GM10266 (cell line): Measurements from ENCODE around the gene CREB5.

ENCODE experiments used
- DNase-seq: peaks from one replicate; pipeline ENCODE4 v3.0.0; 2012; ENCODE audit errors: extremely low spot score
- CTCF ChIP-seq: IDR thresholded peaks from 2 replicates; pipeline ENCODE4 v1.5.1; 2012; ENCODE audit warnings: mild to moderate bottlenecking, low read depth; ENCODE audit not compliant: control insufficient read depth, insufficient read depth; ENCODE audit errors: missing control alignments

The CREB5 gene

GRCh38 chr7:28520074-28521015 lies 108.0 kb downstream of the CREB5 start:
- TF ChIP-seq CTCF: no peak
- DNase-seq: no peak

- TF ChIP-seq CTCF: no peak
Measured at GRCh38 chr7:28524978-28525377, 112.7 kb downstream of the CREB5 start.

GRCh38 chr7:28528899-28529298 lies 116.6 kb downstream of the CREB5 start:
- DNase-seq: no peak

More at GRCh38 chr7:28524978-28525377, 112.7 kb downstream of the CREB5 start:
- DNase-seq: no peak

GRCh38 chr7:28529755-28530154 lies 117.4 kb downstream of the CREB5 start:
- no peak for DNase-seq
- no peak for TF ChIP-seq CTCF

More at GRCh38 chr7:28528899-28529298, 116.6 kb downstream of the CREB5 start:
- TF ChIP-seq CTCF: no peak

- no peak for TF ChIP-seq CTCF
- no peak for DNase-seq
Measured at GRCh38 chr7:28530175-28530802, 118.0 kb downstream of the CREB5 start.

- no peak for TF ChIP-seq CTCF
Measured at GRCh38 chr7:28530803-28531175, 118.5 kb downstream of the CREB5 start.

GRCh38 chr7:28531291-28531690 lies 119.0 kb downstream of the CREB5 start:
- no peak for DNase-seq
- no peak for TF ChIP-seq CTCF

More at GRCh38 chr7:28530803-28531175, 118.5 kb downstream of the CREB5 start:
- no peak for DNase-seq
